Activated CD4-positive, CD25-positive, alpha-beta regulatory T cell treated with anti-CD3 and anti-CD28 coated beads, Interleukin-2, amount 50 U/mL, for 72 hours (primary cell): ENCODE measurements around the gene TBC1D17.

ENCODE experiments used
- DNase-seq: peaks from one replicate; pipeline ENCODE4 v3.0.0; 2021

Gene TBC1D17

GRCh38 chr19:49879243-49879963 lies 1.9 kb downstream of the TBC1D17 start:
- no peak for DNase-seq

DNA sequence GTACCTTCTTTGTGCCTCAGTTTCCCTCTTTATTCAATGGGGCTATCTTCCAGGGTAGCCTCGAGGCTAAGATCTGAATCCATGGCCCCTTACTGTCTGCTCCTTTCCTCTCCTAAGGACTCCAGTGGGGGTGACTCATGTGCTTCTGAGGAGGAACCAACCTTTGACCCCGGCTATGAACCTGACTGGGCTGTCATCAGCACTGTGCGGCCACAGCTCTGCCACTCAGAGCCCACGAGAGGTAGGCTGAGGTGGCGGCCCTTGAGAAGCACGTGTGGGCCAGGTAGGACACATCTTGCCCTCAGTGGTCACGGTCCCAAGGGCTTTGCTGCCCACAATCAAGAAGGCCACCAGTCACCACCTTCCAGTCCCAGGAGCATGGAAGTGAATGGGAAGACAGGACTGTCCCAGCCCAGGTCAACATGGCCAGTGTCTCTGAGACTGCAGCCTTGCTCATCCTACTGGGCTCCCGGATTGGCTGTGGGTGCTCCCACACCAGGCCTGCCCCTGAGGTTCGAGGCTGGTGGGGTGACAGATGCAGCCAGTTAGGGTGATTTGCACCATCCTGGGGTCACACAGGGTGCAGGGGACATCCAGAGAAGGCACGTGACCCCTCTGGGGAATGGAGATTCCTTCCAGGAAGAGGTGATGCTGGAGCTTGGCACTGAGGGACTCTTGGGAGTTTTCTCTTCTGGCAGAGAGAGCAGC lies 2.8 kb downstream of the TBC1D17 start:
- no peak for DNase-seq

GRCh38 chr19:49881186-49881585 lies 3.7 kb downstream of the TBC1D17 start:
- no peak for DNase-seq

DNA sequence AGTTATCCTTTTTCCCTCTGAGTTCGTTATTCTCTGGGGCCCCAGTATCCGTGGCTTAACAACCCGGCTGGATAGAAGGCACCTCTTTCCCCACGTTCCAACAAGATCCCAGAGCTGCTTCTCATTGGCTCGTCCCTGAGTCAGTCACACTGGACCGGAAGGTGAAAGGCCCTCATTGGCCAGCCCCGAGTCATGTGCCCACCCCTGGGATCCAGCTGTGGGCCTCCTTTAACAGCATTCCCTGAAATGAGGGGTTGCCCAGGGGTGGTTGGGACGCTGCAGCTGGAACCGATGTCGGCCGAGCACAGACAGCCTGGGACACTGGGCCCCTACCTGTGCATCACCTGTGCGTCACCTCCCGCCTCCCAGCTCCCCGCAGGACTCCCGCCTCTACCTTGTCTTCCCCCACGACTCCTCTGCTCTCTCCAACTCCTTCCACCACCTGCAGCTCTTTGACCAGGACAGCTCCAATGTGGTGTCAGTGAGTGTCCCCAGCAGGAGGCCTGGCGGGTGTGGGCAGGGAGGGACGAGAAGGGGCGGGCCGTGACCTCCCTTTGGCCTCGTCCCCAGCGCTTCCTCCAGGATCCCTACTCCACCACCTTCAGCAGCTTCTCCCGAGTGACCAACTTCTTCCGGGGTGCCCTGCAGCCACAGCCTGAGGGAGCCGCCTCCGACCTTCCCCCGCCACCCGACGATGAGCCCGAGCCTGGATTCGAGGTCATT lies 4.3 kb downstream of the TBC1D17 start:
- DNase-seq, result no peak

- no peak for DNase-seq
These were observed 5.1 kb downstream of the TBC1D17 start for GRCh38 chr19:49882643-49883042.

DNA sequence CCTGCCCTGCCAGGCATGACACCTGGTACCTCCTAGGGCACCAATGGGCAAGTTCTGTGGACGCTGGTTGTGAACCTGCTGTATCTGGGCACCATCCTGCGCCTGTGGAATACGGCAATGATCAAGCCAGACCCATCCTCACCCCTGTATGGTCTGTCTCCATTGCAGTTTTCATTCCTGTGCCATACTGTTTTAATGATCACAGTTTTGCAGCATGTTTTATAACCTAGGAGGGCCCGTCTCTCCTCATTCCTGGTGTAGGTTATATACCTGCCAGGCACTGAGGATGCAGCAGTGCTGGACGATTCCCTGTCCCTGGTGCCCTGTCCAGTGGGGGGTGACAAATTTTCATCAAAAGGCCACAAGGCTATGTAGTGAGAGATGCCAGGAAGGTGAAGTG lies 5.6 kb downstream of the TBC1D17 start:
- DNase-seq, result no peak

- DNase-seq, result no peak
These were observed 6.6 kb downstream of the TBC1D17 start for GRCh38 chr19:49884109-49884508.

DNA sequence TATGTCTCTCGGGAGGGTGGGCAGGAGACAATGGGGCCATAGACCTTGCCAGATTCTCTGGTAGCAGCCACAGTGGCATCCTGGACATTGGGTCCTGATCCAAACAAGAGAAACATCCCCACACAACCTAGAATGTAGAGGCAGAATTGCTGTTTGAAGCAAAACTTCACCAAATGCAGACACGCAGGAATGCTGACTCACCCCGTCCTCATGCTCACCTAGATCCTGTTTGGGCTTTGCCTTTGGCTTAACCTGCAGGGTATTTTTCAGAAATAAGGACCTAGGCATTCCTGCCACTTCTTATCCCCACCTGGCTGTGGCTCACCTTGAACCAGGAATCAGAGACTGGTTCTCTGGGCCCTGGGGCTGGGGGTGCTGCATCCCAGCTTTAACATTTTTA lies 7.3 kb downstream of the TBC1D17 start:
- no peak for DNase-seq

- DNase-seq, result no peak
These were observed 9.6 kb downstream of the TBC1D17 start for GRCh38 chr19:49887037-49887664.

DNA sequence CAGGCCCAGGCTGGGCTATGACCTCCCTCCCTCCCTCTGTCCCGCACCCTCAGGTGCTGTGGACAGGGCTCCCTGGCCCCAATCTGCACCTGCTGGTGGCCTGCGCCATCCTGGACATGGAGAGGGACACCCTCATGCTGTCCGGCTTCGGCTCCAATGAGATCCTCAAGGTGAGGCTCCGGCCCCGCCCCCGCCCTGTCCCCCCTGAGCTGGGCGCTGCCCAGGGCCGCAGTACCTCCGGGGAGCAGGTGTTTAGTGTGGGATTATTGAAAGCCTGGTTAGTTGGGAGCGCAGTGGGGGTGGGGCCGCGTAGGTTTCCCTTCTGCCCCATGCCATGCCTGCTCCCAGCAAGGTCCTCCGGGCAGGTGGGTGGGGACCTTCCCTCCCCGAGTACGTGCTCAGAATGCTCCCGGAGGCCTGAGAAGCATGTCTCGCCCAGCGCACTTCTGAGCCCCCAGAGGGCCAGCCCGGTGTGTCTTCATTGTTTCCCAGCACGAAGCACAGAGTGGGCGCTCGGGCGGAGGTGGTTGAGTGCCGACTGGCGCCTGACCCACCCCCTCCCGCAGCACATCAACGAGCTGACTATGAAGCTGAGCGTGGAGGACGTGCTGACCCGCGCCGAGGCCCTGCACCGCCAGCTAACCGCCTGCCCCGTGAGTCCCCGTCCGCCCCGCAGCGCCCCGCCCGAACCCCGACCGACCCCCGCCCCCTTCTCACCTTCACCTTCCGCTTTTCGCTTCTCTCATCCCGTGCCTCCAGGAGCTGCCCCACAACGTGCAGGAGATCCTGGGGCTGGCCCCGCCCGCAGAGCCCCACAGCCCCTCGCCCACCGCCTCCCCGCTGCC lies 10.4 kb downstream of the TBC1D17 start:
- no peak for DNase-seq

DNA sequence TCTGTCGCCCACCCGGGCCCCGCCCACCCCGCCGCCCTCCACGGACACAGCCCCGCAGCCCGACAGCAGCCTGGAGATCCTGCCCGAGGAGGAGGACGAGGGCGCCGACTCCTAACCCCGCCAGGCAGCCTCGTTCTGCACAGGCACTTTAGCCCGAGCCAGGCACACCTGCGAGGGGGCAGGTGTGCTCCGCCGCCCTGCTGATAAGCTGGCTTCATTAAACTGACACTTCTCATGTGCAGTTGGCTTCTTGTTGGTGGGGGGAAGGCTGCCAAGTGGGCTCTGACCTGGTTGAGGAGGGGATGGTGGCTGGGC lies 11.0 kb downstream of the TBC1D17 start:
- DNase-seq, result no peak

DNA sequence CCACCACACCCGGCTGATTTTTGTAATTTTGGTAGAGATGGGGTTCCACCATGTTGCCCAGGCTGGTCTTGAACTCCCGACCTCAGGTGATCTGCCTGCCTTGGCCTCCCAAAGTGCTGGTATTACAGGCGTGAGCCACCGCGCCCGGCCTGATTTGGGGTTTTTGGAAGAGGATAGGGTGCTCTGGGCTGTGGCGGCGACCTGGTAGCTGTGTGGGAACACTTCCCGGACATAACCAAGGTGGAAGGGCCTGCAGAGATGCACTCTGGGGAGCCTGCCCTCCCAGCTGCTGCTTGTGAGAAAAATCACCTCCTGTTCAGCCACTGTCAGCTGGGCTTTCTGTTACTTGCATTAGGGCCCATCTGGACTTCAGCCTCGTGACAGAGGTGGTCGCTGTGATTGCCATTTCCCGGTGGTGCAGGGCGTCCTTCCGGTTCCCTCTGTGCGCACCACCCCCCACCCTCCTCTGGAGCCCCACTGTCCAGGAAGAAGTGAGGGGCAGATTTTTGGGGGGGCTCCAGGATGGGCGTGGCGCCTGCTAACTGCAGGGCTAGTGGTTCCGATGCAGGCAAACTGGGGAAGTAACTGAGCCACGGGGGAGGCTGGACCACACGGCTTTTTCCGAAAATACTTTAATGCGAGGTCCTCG lies 11.7 kb downstream of the TBC1D17 start:
- no peak for DNase-seq

DNA sequence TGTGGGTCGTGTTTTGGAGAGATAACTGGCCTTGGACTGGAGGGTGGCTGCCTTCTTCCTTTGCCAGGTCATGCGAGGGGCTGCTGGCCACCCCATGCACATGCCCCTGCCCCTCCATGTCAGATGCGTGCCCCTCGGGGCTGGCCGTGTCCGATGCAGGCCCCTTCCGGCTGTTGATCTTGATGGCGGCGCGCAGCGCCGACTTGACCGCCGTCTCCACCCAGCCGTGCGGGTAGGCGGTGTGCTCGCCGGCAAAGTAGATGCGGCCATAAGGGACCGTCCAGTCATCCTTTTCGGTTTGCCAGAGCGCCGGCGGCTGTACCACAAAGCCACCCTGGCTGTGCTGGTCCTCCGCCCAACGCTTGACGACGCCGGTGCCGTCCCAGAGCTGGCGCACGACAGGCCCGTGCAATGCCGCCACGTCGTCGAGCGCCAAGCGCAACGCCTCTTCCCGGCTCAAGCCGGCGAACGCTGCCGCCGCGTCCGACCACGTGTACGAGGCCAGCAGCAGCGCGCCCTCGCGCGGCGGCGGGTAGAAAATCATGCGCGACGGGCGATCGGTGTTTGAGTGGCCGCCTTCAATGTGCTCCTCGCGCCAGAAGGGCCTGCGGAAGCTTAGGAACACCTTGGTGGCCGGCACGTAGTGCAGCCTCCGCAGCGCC lies 12.3 kb downstream of the TBC1D17 start:
- DNase-seq, result peak; percentile 76

DNA sequence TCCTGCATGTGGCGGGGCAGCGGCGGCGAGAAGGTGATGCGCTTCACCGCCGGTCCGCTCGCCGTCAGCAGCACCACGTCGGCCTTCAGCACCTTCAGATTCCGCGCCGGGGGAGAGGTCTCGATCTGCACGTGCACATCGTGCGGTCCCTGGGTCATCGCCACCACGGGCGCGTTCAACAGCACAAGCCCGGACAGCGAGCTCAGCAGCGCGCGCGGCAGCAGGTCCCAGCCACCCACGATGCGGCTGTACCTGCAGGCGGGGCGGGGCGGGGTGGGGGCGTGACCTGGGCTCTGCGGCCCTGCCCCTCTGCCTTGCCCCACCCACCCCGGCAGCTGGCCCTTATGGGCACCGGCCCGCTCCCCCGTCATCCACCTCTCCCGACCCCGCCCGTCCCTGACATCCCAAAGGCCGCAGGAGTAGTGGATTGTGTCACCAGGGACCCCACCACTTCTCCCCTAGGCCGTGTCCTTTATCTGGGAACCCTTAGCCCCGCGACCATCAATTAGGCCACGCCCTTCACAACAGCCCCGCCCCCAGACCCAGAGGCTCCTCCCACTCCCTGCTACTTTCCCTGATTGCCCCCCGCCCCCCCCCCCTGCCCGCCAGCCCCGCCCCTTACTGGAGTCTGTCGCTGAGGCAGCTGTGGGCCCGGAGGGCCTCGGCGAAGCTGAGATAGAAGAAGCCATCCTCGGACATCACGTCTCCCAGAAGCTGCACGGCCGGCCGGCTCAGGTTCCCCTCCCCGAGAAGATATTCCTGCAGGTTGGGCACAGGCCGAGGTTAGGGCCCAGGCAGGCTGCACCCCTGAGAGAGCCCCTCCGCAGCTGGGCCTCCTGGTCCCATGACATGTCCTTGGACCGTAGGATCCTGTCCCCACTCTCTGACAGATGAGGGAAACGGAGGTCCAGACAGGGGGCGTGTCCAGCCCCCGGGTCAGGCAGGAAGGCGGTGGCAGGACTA lies 13.1 kb downstream of the TBC1D17 start:
- DNase-seq, result peak; percentile 57

- DNase-seq, result no peak
These were observed 13.9 kb downstream of the TBC1D17 start for GRCh38 chr19:49891393-49891792.

GRCh38 chr19:49892716-49893115 lies 15.2 kb downstream of the TBC1D17 start:
- DNase-seq, result no peak

DNA sequence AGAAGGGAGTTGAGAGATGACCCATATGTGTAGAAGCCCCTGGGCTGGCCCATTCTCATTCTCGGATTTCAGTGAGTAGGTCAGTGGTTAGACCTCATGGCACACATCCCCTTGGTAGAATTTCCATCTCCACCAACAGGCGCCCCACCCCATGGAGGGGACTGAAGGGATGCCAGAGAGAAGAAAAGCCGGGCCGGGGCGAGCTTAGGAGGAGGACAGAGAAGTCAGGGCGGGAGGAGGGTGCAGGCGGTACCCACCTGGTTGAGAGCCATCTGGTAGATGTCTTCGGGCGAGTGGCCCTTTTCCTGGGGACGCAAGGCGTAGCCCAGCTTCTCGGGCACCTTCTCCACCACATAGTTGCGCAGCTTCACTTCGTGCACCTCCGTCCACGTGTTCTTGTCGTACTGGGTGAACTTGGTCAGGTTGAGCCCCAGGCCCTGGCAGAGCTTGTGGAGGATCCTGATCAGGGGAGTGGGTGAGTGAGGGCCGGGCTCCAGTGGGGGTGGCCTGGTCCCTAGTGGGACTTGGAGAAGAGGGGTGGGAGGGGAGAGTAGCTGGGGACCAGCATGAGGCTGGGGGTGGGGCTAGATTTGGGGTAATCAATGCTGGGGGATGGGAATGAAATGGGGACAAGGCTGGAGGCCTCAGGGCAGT lies 16.6 kb downstream of the TBC1D17 start:
- no peak for DNase-seq

- peak; percentile 50 for DNase-seq
These were observed 17.5 kb downstream of the TBC1D17 start for GRCh38 chr19:49894879-49895565.
